GM12878 (cell line): ENCODE measurements around the gene TSC22D1. TPM values are rescaled to one million over a fixed set of nuclear protein-coding genes. Genes with fewer than 3 reads are reported as not detected.

ENCODE experiments used
- ATAC-seq: fragments of 200-7000 bp; cut with Tn5 transposase; 3 replicates; pipeline ENCODE4 v1.9.1; 2020; ENCODE audit warnings: mild to moderate bottlenecking, moderate library complexity
- BruUV-seq: library from RNA; stranded (reverse); fragments of 400-500 nt; replicated peaks from 2 replicates; lab custom pipeline; 2021; lab: Mats Ljungman, UMichigan
- CTCF ChIA-PET: fragments of 300-600 bp; sonication (Branson Sonifier 250); formaldehyde crosslinking; extraction: SDS; loops from one replicate; lab custom pipeline; 2021; ENCODE audit warnings: inconsistent platforms; lab: Yijun Ruan, JAX
- POLR2A ChIA-PET: fragments of 350-600 bp; formaldehyde crosslinking; extraction: SDS; loops from one replicate; lab custom pipeline; 2021; ENCODE audit warnings: inconsistent platforms; lab: Charles Lee
- RAD21 ChIA-PET: fragments of 300-600 bp; sonication (Branson Sonifier 250); formaldehyde crosslinking; loops from one replicate; lab custom pipeline; 2023; ENCODE audit warnings: antibody characterized with exemption; ENCODE audit not compliant: unreplicated experiment; lab: Charles Lee
- SMC1A ChIA-PET: fragments of 300-600 bp; sonication (Branson Sonifier 250); formaldehyde crosslinking; loops from one replicate; lab custom pipeline; 2023; ENCODE audit not compliant: unreplicated experiment, uncharacterized antibody; lab: Charles Lee
- DNase-seq: peaks from one replicate; pipeline ENCODE4 v3.0.0-alpha.2; 2011; ENCODE audit warnings: low read depth, low spot score
- FAIRE-seq: peaks from 3 replicates; lab custom pipeline; 2011; peaks lifted over from hg19 to GRCh38; lab: Jason Lieb, UNC
- H2AFZ ChIP-seq: 2 replicates; pipeline ENCODE4 v1.6.0; 2011; ENCODE audit warnings: low read depth, low read length, control low read depth; ENCODE audit not compliant: control insufficient read depth
- H3K27ac ChIP-seq: 2 replicates; pipeline ENCODE4 v1.5.1; 2011; ENCODE audit warnings: control low read depth; ENCODE audit not compliant: control insufficient read depth, insufficient read depth
- H3K27me3 ChIP-seq, 2 experiments: replicated peaks in 1 of 2; 2 replicates each; pipeline versions ENCODE4 v1.6.0 to v1.6.1; 2011; ENCODE audit warnings: low read length in 1 of 2; ENCODE audit not compliant: control insufficient read depth in 2 of 2, insufficient read depth in 2 of 2
- H3K36me3 ChIP-seq, 2 experiments: 2 replicates each; pipeline ENCODE4 v1.5.1; 2011; ENCODE audit warnings: low read length in 1 of 2; ENCODE audit not compliant: control insufficient read depth in 2 of 2, insufficient read depth in 2 of 2
- H3K4me1 ChIP-seq: 2 replicates; pipeline ENCODE4 v1.6.1; 2011; ENCODE audit warnings: mild to moderate bottlenecking, low read length, moderate library complexity, mixed read lengths; ENCODE audit not compliant: control insufficient read depth, insufficient read depth
- H3K4me2 ChIP-seq: 2 replicates; pipeline ENCODE4 v1.6.0; 2011; ENCODE audit warnings: control low read depth; ENCODE audit not compliant: control insufficient read depth, insufficient read depth
- H3K4me3 ChIP-seq: fragments of 200-600 bp; sonication (generic); 2 replicates; pipeline ENCODE4 v1.5.1; 2016
- H3K79me2 ChIP-seq: 2 replicates; pipeline ENCODE4 v1.6.0; 2011; ENCODE audit warnings: low read length; ENCODE audit not compliant: control insufficient read depth, insufficient read depth
- H3K9ac ChIP-seq: 2 replicates; pipeline ENCODE4 v1.8.0; 2011; ENCODE audit warnings: low read length, control low read depth, mixed read lengths; ENCODE audit not compliant: control insufficient read depth, insufficient read depth
- H3K9me3 ChIP-seq: replicated peaks from 3 replicates; pipeline ENCODE4 v1.5.1; 2011; ENCODE audit warnings: mild to moderate bottlenecking, low read length; ENCODE audit not compliant: control insufficient read depth, insufficient read depth
- H4K20me1 ChIP-seq: 2 replicates; pipeline ENCODE4 v1.6.0; 2011; ENCODE audit not compliant: control insufficient read depth, insufficient read depth
- BRCA1 ChIP-seq: IDR thresholded peaks from 2 replicates; pipeline ENCODE4 v1.6.1; 2011; ENCODE audit warnings: low read depth, low read length, improper control_type of control experiment
- DPF2 ChIP-seq: fragments of 450-650 bp; IDR thresholded peaks from 2 replicates; pipeline ENCODE4 v1.6.1; 2017; ENCODE audit warnings: mild to moderate bottlenecking
- FOXM1 ChIP-seq: IDR thresholded peaks from 2 replicates; pipeline ENCODE4 v1.6.1; 2012; ENCODE audit warnings: low read depth, mild to moderate bottlenecking, inconsistent platforms, low read length, moderate library complexity
- NFXL1 ChIP-seq: fragments of 450-650 bp; IDR thresholded peaks from 2 replicates; pipeline ENCODE4 v1.6.1; 2017; ENCODE audit warnings: antibody characterized with exemption, mild to moderate bottlenecking, borderline replicate concordance
- RAD21 ChIP-seq: IDR thresholded peaks from 2 replicates; pipeline ENCODE4 v1.6.1; 2011; ENCODE audit warnings: mild to moderate bottlenecking, low read depth, low read length, moderate library complexity; ENCODE audit not compliant: insufficient read depth
- ZNF274 ChIP-seq: IDR thresholded peaks from one replicate; pipeline ENCODE4 v1.8.0; 2011; ENCODE audit not compliant: insufficient read length, insufficient read depth
- WGBS: methylation state at CpG from one replicate; pipeline ENCODE4 v1.1.6; 2016; ENCODE audit warnings: low lambda C conversion rate; ENCODE audit not compliant: insufficient replicate concordance, insufficient coverage; ENCODE audit errors: missing lambda C conversion rate; 5-methylcytosine and 5-hydroxymethylcytosine counted together
- in situ Hi-C: fragments of 300-500 bp; cut with MboI; formaldehyde crosslinking; loops from 9 replicates; pipeline ENCODE4 v1.14.3; 2018; ENCODE audit warnings: mixed read lengths
- intact Hi-C: fragments of 100-400 bp; cut with micrococcal nuclease; formaldehyde crosslinking; loops from one replicate; pipeline ENCODE4 v1.14.2; 2022; ENCODE audit not compliant: unreplicated experiment
- polyA plus RNA-seq, 11 experiments: library from polyadenylated mRNA; depleted of rRNA in 4 of 11; unstranded in 6 of 11; stranded (reverse) in 5 of 11; fragments of >200 nt; fragmentation: Nextera tagmentation in 4 of 11; fragmentation: Illumina TruSeq in 1 of 11; extraction: Ambion mirVana in 4 of 11; extraction: Trizol in 1 of 11; gene quantifications; 1 replicate in 1 of 11; 2 replicates in 10 of 11; pipeline versions ENCODE4 v1.2.1 to v1.2.3, GENCODE V29; 2011 to 2016; ENCODE audit warnings: inconsistent platforms in 2 of 11, missing spikeins in 2 of 11, low read depth in 1 of 11
- total RNA-seq, 4 experiments: library from RNA; depleted of rRNA in 3 of 4; stranded (reverse); fragments of >200 nt in 3 of 4; fragmentation: Illumina TruSeq in 1 of 4; extraction: Trizol in 1 of 4; gene quantifications; 2 replicates each; pipeline versions ENCODE4 v1.2.1 to v1.2.3, GENCODE V29; 2013 to 2021
- TF ChIP-seq, protein P1 (sequence below): IDR thresholded peaks from 2 replicates; pipeline ENCODE4 v1.6.1; 2011; ENCODE audit warnings: low read depth, low read length, improper control_type of control experiment, borderline replicate concordance
- TF ChIP-seq, protein P2 (sequence below): IDR thresholded peaks from 2 replicates; pipeline ENCODE4 v1.6.1; 2011; ENCODE audit warnings: low read depth, mild to moderate bottlenecking, low read length, moderate library complexity, borderline replicate concordance; ENCODE audit errors: extremely low read depth
- TF ChIP-seq, protein P3 (sequence below): fragments of 450-650 bp; IDR thresholded peaks from 2 replicates; pipeline ENCODE4 v1.6.1; 2017; ENCODE audit warnings: mild to moderate bottlenecking, low read depth, inconsistent platforms; ENCODE audit not compliant: poor library complexity, severe bottlenecking
- TF ChIP-seq, protein P4 (sequence below): fragments of 450-650 bp; IDR thresholded peaks from 2 replicates; pipeline ENCODE4 v1.6.1; 2017; ENCODE audit warnings: antibody characterized with exemption, mild to moderate bottlenecking, moderate library complexity

Gene TSC22D1
- total and polyA plus RNA-seq, 10 of the 15 experiments (the other 5 are each of a cell fraction or from before 2014, with no cell fraction given), result 0.37 to 15.7 (median 7.5) TPM

DNA sequence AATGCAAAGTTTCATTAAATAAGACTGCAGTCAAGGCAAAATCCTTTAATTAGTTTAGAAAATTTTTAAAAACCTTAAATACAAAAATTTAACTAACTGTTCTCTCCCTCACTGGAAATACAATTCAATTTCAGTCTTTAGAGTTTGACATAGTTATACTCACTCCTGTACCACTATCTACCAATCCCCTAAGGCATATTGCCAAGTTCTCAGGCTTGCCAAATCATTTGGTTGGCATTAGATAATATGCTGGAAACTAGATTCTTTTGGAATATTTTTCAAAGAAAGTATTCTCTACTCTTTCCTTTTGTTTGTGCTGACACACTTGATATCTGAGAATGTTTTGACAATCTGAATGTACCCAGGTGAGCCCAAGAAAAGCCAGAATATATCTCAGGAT, 77.2 kb downstream of the TSC22D1 start:
- Histone ChIP-seq H3K4me3 (no peak overlapping the region), H3K4me2 (no peak overlapping the region), H3K27me3 (no peaks in the 10 kb centered on the region), H4K20me1 (no peaks in the 10 kb centered on the region), H3K4me1 (no peaks in the 10 kb centered on the region), H3K36me3 (no peaks in the 10 kb centered on the region), H3K9ac (no peak overlapping the region), H3K27ac (no peak overlapping the region), H2AFZ (no peak overlapping the region), H3K79me2 (no peaks in the 10 kb centered on the region), H3K9me3 (peaks cover 4% of the 10 kb centered on the region; the same call in 2 of the 3 replicates)
- ATAC-seq, result no peak
- no peak for DNase-seq
- FAIRE-seq, result no peak
- no TSS peak for BruUV-seq
- POLR2A ChIA-PET, result no interaction called here
- TF ChIP-seq NFXL1, result no peak
- TF ChIP-seq, protein P1, sequence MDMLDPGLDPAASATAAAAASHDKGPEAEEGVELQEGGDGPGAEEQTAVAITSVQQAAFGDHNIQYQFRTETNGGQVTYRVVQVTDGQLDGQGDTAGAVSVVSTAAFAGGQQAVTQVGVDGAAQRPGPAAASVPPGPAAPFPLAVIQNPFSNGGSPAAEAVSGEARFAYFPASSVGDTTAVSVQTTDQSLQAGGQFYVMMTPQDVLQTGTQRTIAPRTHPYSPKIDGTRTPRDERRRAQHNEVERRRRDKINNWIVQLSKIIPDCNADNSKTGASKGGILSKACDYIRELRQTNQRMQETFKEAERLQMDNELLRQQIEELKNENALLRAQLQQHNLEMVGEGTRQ, result no peak
- TF ChIP-seq, protein P2, sequence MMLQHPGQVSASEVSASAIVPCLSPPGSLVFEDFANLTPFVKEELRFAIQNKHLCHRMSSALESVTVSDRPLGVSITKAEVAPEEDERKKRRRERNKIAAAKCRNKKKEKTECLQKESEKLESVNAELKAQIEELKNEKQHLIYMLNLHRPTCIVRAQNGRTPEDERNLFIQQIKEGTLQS, result no peak
- CTCF ChIA-PET, result no interaction called here
- intact Hi-C loops (no loop called here), in situ Hi-C loops (loop anchor here (25.0 kb wide), 1 partner anchor 813 kb away; no protein-coding TSS in a partner anchor)
- RAD21 ChIA-PET, result no interaction called here
- SMC1A ChIA-PET, result no interaction called here

DNA sequence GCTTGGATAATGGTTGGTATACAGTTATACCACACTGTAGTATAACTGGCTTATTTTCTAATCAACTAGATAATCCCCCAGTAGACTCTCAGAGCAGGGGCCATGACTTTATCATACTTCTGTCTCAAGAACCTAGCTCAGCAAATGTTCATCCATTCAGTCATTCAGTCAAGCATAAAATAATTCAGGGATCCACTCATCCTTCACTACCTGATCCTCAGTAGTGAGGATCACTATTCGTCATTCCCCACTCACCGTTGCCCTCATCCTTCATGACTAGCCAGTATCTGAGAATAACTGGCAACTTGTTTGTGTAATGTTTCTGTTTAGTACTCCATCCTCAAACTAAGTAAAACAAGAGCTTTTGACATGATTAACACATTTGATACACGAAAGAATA, 77.6 kb downstream of the TSC22D1 start:
- 62% methylated on average over 3 of the region's 3 CpGs for WGBS
- H3K4me1 ChIP-seq, result no peaks in the 10 kb centered on the region
- DNase-seq (no peak), ATAC-seq (no peak), FAIRE-seq (no peak)
- BruUV-seq, result no TSS peak
- H3K4me3 ChIP-seq, result no peak overlapping the region
- in situ Hi-C loops, result loop anchor here (25.0 kb wide), 1 partner anchor 814 kb away; no protein-coding TSS in a partner anchor
- ChIA-PET RAD21 (no interaction called here), POLR2A (no interaction called here), SMC1A (no interaction called here), CTCF (no interaction called here)
- no peaks in the 10 kb centered on the region for H3K36me3 ChIP-seq
- intact Hi-C loops, result no loop called here
- no peak overlapping the region for H3K4me2 ChIP-seq
- no peak overlapping the region for H3K9ac ChIP-seq
- no peaks in the 10 kb centered on the region for H3K27me3 ChIP-seq
- H3K79me2 ChIP-seq, result no peaks in the 10 kb centered on the region
- no peak overlapping the region for H2AFZ ChIP-seq
- no peak overlapping the region for H3K27ac ChIP-seq
- no peaks in the 10 kb centered on the region for H4K20me1 ChIP-seq
- H3K9me3 ChIP-seq, result peaks cover 4% of the 10 kb centered on the region; the same call in 2 of the 3 replicates
- TF ChIP-seq RAD21 (no peak), FOXM1 (no peak), DPF2 (no peak), ZNF274 (no peak), BRCA1 (no peak)
- TF ChIP-seq, protein P3, sequence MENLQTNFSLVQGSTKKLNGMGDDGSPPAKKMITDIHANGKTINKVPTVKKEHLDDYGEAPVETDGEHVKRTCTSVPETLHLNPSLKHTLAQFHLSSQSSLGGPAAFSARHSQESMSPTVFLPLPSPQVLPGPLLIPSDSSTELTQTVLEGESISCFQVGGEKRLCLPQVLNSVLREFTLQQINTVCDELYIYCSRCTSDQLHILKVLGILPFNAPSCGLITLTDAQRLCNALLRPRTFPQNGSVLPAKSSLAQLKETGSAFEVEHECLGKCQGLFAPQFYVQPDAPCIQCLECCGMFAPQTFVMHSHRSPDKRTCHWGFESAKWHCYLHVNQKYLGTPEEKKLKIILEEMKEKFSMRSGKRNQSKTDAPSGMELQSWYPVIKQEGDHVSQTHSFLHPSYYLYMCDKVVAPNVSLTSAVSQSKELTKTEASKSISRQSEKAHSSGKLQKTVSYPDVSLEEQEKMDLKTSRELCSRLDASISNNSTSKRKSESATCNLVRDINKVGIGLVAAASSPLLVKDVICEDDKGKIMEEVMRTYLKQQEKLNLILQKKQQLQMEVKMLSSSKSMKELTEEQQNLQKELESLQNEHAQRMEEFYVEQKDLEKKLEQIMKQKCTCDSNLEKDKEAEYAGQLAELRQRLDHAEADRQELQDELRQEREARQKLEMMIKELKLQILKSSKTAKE, result no peak
- TF ChIP-seq, protein P4, sequence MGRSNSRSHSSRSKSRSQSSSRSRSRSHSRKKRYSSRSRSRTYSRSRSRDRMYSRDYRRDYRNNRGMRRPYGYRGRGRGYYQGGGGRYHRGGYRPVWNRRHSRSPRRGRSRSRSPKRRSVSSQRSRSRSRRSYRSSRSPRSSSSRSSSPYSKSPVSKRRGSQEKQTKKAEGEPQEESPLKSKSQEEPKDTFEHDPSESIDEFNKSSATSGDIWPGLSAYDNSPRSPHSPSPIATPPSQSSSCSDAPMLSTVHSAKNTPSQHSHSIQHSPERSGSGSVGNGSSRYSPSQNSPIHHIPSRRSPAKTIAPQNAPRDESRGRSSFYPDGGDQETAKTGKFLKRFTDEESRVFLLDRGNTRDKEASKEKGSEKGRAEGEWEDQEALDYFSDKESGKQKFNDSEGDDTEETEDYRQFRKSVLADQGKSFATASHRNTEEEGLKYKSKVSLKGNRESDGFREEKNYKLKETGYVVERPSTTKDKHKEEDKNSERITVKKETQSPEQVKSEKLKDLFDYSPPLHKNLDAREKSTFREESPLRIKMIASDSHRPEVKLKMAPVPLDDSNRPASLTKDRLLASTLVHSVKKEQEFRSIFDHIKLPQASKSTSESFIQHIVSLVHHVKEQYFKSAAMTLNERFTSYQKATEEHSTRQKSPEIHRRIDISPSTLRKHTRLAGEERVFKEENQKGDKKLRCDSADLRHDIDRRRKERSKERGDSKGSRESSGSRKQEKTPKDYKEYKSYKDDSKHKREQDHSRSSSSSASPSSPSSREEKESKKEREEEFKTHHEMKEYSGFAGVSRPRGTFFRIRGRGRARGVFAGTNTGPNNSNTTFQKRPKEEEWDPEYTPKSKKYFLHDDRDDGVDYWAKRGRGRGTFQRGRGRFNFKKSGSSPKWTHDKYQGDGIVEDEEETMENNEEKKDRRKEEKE, result no peak
